ACHN (cell line): Measurements from ENCODE around the gene HIP1R.

Source experiments
- DNase-seq: peaks from one replicate; pipeline ENCODE4 v3.0.0-alpha.2; 2015
- in situ Hi-C: cut with HindIII; loops from 2 replicates; pipeline ENCODE4 v1.10.0; 2017; ENCODE audit warnings: low sequenced_read_pairs, low pct_ligation_motif_present, low pct_unique_long_range_greater_than_20kb

The HIP1R gene

DNA sequence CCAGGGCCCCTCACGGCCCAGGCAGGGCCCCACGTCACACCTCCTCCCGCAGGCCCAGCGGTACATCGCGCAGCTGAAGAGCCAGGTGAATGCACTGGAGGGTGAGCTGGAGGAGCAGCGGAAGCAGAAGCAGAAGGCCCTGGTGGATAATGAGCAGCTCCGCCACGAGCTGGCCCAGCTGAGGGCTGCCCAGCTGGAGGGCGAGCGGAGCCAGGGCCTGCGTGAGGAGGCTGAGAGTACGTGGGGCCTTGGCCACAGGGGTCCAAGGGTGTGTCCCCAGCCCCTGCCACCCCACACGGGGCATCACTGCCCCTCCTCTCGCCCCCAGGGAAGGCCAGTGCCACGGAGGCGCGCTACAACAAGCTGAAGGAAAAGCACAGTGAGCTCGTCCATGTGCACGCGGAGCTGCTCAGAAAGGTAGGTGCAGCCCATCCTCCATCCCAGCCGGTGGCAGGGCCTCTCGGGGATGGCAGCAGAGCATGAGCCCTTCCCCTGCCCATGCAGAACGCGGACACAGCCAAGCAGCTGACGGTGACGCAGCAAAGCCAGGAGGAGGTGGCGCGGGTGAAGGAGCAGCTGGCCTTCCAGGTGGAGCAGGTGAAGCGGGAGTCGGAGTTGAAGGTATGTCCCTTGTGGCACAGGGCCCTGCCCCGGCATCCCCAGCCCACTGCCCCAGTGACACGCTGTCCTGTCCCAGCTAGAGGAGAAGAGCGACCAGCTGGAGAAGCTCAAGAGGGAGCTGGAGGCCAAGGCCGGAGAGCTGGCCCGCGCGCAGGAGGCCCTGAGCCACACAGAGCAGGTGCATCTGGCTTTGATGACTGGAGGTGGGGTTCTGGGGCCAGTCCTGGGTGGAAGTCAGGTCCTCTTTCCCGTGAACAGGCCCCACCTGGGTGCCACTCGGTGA is 20.9 kb downstream of the HIP1R start:
- no peak for DNase-seq
- in situ Hi-C loops, result no loop called here

DNA sequence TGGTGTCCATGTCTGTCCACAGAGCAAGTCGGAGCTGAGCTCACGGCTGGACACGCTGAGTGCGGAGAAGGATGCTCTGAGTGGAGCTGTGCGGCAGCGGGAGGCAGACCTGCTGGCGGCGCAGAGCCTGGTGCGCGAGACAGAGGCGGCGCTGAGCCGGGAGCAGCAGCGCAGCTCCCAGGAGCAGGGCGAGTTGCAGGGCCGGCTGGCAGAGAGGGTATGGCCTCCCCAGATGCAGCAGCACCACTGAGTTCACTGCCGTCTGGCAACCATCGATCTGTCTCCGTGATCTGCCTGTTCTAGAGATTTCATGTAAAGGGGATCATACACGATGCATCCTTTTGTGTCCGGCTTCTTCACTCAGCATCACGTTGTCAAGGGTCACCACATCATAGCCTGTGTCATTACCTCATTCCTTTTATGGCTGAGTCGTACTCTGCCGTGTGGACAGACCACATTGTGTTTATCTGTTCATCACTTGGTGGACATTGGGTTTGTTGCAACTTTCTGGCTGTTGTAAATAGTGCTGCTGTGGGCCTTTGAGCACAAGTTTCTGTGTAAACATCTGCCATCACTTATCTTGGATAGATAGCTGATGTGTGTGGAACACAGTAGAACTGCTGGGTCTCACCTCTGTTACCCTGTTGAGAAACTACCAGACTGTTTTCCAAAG is 21.9 kb downstream of the HIP1R start:
- in situ Hi-C loops, result no loop called here
- no peak for DNase-seq

DNA sequence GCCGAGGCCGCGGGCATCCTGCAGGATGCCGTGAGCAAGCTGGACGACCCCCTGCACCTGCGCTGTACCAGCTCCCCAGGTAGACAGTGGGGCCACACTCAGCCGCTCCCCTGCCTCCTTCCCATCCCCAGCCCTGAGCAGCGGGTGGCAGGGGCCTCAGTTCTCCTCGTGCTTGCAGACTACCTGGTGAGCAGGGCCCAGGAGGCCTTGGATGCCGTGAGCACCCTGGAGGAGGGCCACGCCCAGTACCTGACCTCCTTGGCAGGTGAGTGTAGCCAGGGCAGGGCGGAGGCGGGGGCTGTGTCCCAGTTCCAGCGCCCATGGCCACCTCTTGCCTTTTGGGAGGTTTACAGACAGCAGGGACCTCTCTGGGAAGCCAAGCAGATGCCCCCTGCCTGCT is 22.9 kb downstream of the HIP1R start:
- in situ Hi-C loops, result no loop called here

DNA sequence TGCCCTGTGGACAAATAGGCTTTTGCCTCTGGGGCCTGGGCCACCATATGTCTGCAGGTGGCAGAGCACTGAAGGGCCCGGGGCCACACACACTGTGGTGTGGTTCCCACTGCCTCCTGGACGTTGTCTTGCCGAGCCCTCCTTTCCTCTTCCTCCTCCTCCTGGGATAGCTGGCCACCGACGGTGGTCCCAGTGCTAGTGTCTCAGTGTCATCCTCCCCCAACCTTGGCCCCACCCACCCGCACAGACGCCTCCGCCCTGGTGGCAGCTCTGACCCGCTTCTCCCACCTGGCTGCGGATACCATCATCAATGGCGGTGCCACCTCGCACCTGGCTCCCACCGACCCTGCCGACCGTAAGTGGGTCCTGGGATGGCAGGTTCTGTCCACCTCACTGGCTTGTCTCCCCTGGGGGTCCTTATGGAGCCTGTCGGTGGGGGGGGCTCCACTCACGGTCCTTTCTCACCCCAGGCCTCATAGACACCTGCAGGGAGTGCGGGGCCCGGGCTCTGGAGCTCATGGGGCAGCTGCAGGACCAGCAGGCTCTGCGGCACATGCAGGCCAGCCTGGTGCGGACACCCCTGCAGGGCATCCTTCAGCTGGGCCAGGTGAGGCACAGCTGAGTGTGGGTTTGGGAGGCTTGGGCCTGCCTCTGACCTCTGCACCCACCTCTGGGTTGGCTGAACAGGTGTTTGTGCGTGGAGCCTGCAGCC is 23.5 kb downstream of the HIP1R start:
- no peak for DNase-seq
- in situ Hi-C loops, result no loop called here

More for the DNA sequence above, 22.9 kb downstream of the HIP1R start:
- DNase-seq, result no peak

DNA sequence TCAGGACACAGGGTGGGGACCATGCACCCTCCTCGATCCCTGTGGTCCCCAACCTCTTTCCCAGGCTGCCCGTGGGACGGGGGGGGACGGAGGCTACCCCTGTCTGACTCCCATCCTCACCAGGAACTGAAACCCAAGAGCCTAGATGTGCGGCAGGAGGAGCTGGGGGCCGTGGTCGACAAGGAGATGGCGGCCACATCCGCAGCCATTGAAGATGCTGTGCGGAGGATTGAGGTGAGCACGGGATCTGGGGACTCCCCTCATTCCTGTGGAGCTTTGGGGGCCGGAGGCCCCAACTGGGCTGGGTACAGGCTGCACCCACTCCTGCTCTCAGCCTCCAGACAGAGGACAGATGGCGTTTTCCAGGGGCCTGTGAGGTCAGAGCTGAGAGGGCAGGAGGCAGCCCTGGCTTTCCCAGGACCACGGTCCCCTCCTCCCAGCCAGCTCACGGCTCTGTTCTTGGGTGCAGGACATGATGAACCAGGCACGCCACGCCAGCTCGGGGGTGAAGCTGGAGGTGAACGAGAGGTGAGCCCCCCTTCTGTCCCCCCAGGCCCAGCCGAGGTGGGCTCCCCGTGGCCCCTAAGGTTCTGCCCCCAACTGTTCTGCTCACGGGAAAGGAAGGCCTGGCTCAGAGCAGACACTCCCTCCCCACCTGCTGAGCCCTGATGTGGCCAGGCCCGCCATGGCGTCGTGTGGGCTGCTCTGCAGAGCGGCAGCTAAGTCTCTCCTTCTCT is 24.2 kb downstream of the HIP1R start:
- in situ Hi-C loops, result no loop called here

DNA sequence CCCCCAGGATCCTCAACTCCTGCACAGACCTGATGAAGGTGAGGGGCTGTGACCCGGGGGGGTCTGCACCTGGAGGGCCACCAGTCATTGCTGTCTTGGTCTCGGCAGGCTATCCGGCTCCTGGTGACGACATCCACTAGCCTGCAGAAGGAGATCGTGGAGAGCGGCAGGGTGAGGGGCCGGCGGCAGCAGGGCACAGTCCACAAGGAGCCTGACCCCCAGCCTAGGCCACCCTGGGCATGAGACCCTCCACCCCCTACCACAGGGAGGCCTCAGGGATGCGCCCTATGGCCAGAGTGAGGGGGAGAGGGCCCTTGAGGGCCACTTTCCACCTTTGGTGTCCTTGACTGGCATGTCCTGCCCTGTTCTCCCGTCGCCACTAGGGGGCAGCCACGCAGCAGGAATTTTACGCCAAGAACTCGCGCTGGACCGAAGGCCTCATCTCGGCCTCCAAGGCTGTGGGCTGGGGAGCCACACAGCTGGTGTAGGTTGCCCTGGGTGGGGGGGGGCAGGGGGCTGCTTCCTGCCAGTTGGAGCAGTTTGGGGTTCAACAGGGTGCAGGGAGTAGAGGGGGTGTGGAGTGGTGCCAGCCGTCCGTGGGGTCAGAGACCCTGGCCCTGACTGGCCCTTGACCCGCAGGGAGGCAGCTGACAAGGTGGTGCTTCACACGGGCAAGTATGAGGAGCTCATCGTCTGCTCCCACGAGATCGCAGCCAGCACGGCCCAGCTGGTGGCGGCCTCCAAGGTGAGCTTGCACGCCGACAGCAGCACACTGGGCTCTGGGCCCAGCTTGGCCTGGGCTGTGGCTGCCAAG is 25.0 kb downstream of the HIP1R start:
- in situ Hi-C loops, result no loop called here
- peak; percentile 83 for DNase-seq

More for the DNA sequence above, 24.2 kb downstream of the HIP1R start:
- DNase-seq, result no peak

DNA sequence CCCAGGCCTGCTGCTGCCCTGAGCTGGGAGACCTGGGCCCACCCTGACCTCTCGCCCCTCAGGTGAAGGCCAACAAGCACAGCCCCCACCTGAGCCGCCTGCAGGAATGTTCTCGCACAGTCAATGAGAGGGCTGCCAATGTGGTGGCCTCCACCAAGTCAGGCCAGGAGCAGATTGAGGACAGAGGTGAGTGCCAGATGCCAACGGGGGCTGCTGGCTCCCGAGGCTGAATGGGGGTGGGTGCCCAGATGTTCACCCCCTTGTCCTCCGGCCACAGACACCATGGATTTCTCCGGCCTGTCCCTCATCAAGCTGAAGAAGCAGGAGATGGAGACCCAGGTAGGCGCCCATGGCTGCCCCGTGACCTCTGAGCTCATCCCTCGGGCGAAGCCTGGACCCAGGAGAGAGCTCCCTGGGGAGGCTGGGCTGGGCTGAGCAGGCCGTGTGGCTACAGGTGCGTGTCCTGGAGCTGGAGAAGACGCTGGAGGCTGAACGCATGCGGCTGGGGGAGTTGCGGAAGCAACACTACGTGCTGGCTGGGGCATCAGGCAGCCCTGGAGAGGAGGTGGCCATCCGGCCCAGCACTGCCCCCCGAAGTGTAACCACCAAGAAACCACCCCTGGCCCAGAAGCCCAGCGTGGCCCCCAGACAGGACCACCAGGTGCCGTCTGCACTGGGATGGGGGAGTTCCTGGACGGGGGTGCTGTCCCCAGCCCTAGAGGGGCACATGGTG is 25.8 kb downstream of the HIP1R start:
- DNase-seq, result no peak
- in situ Hi-C loops, result no loop called here

DNA sequence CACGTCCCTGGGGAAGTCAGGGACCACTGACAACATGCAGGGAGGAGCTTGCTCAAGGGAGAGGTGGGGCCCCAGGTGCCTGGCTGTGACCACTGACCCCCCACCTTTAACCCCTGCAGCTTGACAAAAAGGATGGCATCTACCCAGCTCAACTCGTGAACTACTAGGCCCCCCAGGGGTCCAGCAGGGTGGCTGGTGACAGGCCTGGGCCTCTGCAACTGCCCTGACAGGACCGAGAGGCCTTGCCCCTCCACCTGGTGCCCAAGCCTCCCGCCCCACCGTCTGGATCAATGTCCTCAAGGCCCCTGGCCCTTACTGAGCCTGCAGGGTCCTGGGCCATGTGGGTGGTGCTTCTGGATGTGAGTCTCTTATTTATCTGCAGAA is 26.3 kb downstream of the HIP1R start:
- in situ Hi-C loops, result no loop called here
- DNase-seq, result no peak

DNA sequence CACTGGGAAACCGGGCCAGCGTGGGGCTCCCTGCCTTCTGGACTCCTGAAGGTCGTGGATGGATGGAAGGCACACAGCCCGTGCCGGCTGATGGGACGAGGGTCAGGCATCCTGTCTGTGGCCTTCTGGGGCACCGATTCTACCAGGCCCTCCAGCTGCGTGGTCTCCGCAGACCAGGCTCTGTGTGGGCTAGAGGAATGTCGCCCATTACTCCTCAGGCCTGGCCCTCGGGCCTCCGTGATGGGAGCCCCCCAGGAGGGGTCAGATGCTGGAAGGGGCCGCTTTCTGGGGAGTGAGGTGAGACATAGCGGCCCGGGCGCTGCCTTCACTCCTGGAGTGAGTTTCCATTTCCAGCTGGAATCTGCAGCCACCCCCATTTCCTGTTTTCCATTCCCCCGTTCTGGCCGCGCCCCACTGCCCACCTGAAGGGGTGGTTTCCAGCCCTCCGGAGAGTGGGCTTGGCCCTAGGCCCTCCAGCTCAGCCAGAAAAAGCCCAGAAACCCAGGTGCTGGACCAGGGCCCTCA is 26.9 kb downstream of the HIP1R start:
- no peak for DNase-seq
- in situ Hi-C loops, result no loop called here

DNA sequence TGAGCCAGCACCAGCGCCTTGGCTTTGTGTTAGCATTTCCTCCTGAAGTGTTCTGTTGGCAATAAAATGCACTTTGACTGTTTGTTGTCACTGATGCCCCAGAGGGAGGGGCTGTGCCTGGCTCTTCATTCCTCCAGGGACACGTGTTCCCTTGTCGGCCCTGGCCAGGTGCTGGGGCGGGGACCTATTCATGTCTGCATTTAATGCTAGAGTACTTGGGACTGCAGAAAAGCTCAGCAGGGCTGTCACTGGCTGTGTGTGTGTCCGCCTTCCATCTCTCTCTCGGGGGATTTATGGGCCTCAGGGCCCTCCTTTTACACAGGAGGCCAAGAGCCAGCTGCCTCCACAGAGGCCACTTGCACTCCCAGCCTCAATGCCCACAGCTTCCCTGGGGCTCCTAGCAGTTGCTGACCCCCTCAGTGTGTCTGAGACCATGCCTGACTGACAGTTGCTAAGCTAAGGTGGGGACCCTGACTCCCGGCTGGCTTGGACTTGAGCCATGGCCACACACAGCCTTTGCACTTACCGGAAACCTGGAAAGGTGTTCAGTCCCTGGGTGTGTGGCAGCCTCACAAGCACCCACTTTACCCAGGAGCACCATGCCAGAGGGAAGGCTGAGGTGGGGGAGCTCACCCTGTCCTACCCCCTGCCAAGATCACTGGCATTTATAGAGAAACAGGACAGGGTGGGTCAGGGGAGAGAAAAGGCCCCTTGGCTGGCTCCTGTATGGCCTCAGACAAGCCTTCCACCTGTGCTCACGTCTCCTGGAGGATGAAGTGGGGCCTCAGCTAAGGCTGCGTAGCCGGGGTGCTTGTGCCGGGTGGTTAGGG is 27.8 kb downstream of the HIP1R start:
- in situ Hi-C loops, result no loop called here
- DNase-seq, result no peak

DNA sequence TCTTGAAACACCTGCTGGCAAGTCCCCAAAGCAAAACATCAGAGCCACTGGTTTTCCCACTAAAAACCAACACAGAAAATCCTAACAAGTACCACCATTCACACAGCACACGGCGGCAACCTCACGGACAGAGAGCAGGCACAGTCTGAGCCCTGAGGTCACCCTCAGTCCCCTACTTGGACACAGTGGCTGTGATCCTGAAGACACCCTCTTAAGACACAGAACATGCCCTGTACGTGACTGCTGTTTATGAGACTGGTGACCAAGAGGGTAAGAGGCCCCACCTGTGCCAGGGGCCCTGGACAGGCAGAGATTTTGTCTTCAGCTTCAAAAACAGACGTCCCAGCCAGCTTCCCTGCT is 29.6 kb downstream of the HIP1R start:
- DNase-seq, result no peak
- in situ Hi-C loops, result no loop called here

DNA sequence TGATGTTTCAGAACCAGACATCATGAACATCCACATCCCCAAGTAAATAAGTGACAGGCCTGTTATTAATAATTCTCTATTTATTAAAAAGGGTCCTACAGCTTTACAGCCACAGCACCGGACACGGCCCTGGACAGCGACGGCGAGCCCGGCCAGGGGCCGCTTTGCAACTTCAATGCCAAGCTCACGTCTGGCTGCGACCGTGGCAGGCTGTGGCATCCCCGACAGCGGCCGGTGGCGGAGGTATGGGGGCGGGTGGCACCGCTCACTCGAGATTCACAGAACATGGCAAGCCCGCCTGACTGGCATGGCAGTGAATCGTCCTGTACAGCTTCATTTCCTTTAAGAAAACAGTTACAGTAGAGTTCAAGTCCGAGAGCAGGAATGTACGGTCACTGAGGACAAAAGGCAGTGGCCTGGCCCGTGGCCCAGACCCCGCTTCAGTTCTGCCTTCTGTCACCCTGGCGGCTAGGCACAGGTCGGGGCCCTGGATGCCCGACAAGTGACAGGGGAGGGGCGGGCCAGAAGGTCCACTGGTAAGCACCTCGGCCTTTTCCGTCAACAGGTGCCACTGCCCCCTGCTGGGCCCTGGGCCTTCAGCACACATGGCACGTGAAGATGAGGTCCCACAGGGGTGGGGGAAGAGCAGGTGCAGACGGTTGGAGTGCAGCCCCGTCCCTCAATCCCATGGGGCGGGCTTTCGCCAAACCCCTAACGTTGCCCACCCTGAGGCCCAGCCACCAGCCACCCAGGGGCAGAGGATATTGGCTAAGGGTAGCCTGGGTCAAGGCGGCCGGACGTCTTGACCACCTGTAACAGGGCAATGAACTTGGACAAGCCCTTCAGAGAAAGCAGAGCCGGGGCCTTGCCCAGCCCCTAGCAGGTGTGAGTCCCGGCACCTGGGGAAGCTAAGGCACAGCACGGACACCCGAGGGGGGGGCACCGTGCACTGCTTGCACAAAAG is 30.3 kb downstream of the HIP1R start:
- in situ Hi-C loops, result no loop called here
- peak; percentile 68 for DNase-seq

DNA sequence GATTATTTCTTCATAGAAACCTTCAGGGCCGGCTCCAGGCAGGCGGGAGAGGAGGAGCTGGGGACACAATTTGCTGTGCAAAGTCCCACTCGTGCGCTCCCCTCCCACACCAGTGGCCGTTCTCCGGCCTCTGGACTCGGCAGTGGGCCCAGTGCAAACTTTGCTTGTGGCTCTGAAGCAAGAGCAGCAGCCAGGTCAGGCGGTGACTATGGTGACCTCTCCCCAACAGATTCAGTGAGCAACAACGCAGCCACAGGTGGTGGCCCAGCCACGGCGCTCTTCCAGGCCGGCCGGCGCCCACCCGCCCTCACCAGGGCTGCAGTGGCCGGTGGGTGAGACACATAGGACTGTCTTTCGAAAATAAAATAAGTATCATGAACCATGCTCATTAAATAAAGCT is 31.1 kb downstream of the HIP1R start:
- in situ Hi-C loops, result no loop called here
- no peak for DNase-seq

DNA sequence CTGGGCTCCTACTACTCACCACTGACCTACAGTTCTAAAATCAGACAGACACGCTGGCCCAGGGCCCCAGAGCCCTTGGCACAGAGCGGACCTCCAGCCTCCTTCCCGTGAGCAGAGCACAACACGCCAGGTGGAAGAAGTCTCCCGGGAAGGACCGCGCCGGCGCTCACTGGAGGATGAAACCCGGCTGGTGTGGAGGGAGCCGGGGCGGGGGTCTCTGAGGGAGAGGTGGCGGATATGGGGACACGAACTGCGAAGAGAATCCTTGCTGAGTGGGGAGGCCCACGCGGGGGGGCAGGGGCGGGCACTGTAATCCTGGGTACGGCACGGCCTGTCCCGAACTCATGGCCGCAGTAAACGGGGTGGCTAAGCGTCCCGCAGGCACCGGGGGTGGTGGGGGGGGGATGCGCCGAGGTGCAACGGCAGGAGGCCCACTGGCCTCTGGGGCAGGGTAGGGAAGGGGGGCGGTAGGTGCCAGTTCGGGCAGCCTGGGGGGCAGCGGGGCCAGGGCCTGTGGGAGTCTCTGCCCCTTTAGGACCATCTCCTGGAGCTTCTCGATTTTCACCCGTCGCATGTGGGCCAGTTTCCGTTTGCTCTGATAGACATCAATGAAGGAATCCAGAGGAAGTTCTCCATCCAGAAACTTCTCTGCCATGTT is 31.8 kb downstream of the HIP1R start:
- in situ Hi-C loops, result no loop called here
- DNase-seq, result no peak
